Tibial artery (tissue), 4 donors: ENCODE data around the gene CLIP1.

Experiments used
- DNase-seq, 2 donors: peaks; one replicate each; pipeline ENCODE4 v3.0.0-alpha.2; 2019
- H3K27ac ChIP-seq, 2 donors: fragments of 200-600 bp; sonication (generic) in 1 of 2; 1 replicate in 1 of 2; 2 replicates in 1 of 2; pipeline ENCODE4 v1.5.1; 2018 to 2019; ENCODE audit warnings: mild to moderate bottlenecking in 1 of 2
- H3K27me3 ChIP-seq, 2 donors: fragments of 200-600 bp; sonication (generic) in 1 of 2; one replicate each; pipeline versions ENCODE4 v1.5.1 to v1.6.0; 2016 to 2019
- H3K36me3 ChIP-seq, 3 donors: fragments of 200-600 bp; sonication (generic) in 2 of 3; one replicate each; pipeline ENCODE4 v1.5.1; 2016 to 2019; ENCODE audit warnings: mild to moderate bottlenecking in 2 of 3
- H3K4me1 ChIP-seq, 4 donors: fragments of 200-600 bp; sonication (generic) in 2 of 4; 1 replicate in 3 of 4; 2 replicates in 1 of 4; pipeline ENCODE4 v1.5.1; 2016 to 2019
- H3K4me3 ChIP-seq, 2 donors: fragments of 200-600 bp; sonication (generic) in 1 of 2; 1 replicate in 1 of 2; 2 replicates in 1 of 2; pipeline ENCODE4 v1.5.1; 2018 to 2019; ENCODE audit warnings: mild to moderate bottlenecking in 2 of 2
- H3K9me3 ChIP-seq, 3 donors: fragments of 200-600 bp; sonication (generic) in 1 of 3; one replicate each; pipeline ENCODE4 v1.5.1; 2016 to 2019
- intact Hi-C: fragments of 100-400 bp; cut with DNase I; formaldehyde crosslinking; loops from one replicate; pipeline ENCODE4 v1.15.0; 2023; ENCODE audit warnings: low total_unique reads
- TF ChIP-seq, protein P1 (sequence below), 2 experiments: fragments of 200-600 bp in 1 of 2; fragments of 450-650 bp in 1 of 2; IDR thresholded peaks; one replicate each; pipeline ENCODE4 v1.5.1; 2017 to 2019; ENCODE audit warnings: antibody characterized with exemption in 2 of 2, mild to moderate bottlenecking in 1 of 2, moderate library complexity in 1 of 2

Gene CLIP1

DNA sequence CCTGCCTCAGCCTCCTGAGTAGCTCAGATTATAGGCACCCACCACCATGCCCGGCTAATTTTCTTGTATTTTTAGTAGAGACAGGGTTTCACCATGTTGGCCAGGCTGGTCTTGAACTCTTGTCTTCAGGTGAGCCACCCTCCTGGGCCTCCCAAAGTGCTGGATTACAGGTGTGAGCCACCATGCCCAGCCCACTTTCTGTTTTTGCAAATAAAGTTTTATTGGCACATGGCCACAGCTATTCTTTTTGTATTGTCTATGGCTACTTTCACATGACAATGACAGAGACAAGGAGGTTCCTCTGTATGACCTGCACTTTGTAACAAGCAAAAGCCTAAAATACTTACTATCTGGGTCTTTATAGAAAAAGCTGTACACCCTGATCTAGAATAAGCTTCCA, 176.9 kb downstream of the CLIP1 start:
- peaks cover 21 to 77% (median 55%) of the 10 kb centered on the region in 3 donors for H3K36me3 ChIP-seq

DNA sequence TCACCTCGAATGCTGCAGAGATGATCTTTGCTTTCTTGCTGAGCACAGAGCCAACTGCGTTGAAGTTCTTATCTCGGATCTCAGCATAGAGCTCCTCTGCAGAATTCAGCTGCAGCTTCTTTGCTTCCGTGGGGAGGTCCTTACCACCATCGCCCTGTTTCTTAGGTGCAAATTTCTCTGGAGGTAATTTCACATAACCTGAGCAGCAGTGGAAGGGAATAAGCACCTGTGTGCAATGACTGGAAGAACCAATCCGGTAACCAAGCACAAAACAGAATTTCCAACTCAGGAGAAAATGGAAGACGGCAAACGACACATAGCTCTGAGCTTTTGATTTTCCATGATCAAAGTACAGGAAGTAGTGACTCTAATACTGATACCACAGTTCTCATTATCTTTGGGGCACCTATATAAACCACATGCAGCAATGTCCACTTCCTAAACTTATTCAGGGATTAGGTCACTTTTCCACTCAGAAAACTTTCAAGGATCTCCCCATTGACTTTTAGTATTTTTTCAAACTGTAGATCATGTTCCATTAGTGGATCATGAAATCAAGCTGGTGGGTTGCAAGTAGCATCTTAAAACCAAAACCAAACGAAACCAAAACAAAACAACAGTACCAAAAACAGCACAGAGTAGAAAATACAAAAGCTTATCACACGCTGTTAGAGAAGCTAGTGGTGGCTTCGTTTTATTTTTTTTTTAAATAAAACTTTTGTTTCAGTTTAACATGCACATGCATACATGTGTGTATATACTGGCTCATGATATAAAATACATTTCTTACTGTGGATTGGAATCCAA, 177.7 kb downstream of the CLIP1 start:
- Histone ChIP-seq H3K36me3 (peaks cover 21 to 77% (median 56%) of the 10 kb centered on the region in 3 donors), H3K27ac (no peak overlapping the region)

More for the DNA sequence above, 176.9 kb downstream of the CLIP1 start:
- Histone ChIP-seq H3K27ac (no peak overlapping the region), H3K27me3 (no peaks in the 10 kb centered on the region), H3K4me3 (no peak overlapping the region), H3K9me3 (no peaks in the 10 kb centered on the region), H3K4me1 (no peaks in the 10 kb centered on the region)
- TF ChIP-seq, protein P1, sequence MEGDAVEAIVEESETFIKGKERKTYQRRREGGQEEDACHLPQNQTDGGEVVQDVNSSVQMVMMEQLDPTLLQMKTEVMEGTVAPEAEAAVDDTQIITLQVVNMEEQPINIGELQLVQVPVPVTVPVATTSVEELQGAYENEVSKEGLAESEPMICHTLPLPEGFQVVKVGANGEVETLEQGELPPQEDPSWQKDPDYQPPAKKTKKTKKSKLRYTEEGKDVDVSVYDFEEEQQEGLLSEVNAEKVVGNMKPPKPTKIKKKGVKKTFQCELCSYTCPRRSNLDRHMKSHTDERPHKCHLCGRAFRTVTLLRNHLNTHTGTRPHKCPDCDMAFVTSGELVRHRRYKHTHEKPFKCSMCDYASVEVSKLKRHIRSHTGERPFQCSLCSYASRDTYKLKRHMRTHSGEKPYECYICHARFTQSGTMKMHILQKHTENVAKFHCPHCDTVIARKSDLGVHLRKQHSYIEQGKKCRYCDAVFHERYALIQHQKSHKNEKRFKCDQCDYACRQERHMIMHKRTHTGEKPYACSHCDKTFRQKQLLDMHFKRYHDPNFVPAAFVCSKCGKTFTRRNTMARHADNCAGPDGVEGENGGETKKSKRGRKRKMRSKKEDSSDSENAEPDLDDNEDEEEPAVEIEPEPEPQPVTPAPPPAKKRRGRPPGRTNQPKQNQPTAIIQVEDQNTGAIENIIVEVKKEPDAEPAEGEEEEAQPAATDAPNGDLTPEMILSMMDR (IDR thresholded peaks at IDR 0.05) = no peak
- no peak for DNase-seq
- intact Hi-C loops = no loop called here

DNA sequence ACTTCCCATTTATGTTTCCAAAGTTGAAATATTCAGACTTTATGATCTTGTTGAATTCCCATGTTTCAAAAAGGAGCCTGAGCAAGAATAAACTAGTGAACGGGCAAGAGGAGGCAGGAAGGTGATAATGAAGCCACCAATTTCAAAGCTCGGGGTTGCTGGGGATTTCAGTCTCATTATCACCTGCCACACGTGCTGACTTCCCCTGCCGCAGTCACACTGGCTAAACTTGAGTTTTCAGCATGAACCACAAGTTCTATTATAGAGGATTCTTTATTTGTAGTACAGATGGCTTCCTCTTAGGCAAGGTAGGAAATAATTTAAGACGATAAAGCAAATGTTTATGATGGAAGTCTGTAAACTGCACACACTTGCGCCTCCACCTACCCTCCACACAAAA, 178.5 kb downstream of the CLIP1 start:
- H3K4me1 ChIP-seq = no peaks in the 10 kb centered on the region
- DNase-seq = no peak
- intact Hi-C loops = no loop called here
- TF ChIP-seq, protein P1 (IDR thresholded peaks at IDR 0.05) = no peak
- H3K4me3 ChIP-seq = no peak overlapping the region
- peaks cover 16 to 70% (median 57%) of the 10 kb centered on the region in 3 donors for H3K36me3 ChIP-seq
- H3K27me3 ChIP-seq = no peaks in the 10 kb centered on the region
- H3K9me3 ChIP-seq = no peaks in the 10 kb centered on the region
- no peak overlapping the region for H3K27ac ChIP-seq

More for the DNA sequence above, 177.7 kb downstream of the CLIP1 start:
- intact Hi-C loops = no loop called here
- no peak for DNase-seq
- Histone ChIP-seq H3K9me3 (no peaks in the 10 kb centered on the region), H3K27me3 (no peaks in the 10 kb centered on the region), H3K4me1 (no peaks in the 10 kb centered on the region), H3K4me3 (no peak overlapping the region)
- TF ChIP-seq, protein P1 (IDR thresholded peaks at IDR 0.05) = no peak

DNA sequence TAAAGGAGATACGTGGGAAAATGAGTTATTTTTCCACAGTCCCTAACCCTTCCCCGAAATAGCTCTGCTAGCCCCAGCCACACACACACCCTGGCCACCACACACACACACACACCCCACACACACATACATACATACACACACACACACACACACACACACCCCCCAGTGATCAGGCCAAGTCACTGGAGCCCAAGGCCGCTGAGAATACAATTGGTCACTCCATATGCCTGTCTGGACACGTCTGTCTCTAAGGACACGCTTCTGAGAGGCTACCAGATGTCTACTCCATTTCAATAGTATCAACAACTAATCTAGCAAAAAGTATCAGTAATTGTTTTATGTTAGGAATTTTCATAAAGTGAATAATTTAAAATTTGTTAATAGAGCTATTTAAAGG, 183.6 kb downstream of the CLIP1 start:
- TF ChIP-seq, protein P1 (IDR thresholded peaks at IDR 0.05) = no peak
- intact Hi-C loops = no loop called here
- DNase-seq = no peak
- no peaks in the 10 kb centered on the region for H3K9me3 ChIP-seq
- no peak overlapping the region for H3K4me3 ChIP-seq
- H3K27ac ChIP-seq = no peak overlapping the region
- H3K36me3 ChIP-seq = peaks cover 34 to 76% (median 76%) of the 10 kb centered on the region in 3 donors
- H3K27me3 ChIP-seq = no peaks in the 10 kb centered on the region
- H3K4me1 ChIP-seq = no peaks in the 10 kb centered on the region

DNA sequence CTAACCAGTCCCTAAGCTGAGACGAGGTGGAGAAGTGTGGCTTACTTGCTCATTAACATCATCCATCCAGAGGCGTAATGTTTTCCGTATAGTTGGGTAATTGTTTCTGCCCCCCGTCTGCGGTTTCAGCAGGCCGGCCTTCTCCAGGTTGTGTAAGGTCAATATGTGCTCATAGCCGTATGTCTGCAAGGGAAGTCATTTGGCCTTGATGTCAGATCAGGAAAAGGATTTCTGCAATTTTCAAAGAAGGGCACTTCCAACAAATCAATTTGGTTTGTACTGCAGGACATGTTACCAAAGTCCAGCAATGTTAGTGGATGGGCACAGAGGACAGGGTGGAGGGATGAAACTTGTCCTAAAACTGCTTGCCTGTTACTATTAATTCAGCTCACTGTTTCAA, 186.7 kb downstream of the CLIP1 start:
- no peaks in the 10 kb centered on the region for H3K9me3 ChIP-seq
- TF ChIP-seq, protein P1 (IDR thresholded peaks at IDR 0.05) = no peak
- DNase-seq = no peak
- no peak overlapping the region for H3K4me3 ChIP-seq
- H3K27me3 ChIP-seq = no peaks in the 10 kb centered on the region
- H3K27ac ChIP-seq = no peak overlapping the region
- intact Hi-C loops = no loop called here
- H3K36me3 ChIP-seq = peaks cover 52 to 85% (median 80%) of the 10 kb centered on the region in 3 donors
- no peaks in the 10 kb centered on the region for H3K4me1 ChIP-seq
